Fibroblast of pulmonary artery (primary cell): Measurements from ENCODE around the gene PGS1.

ENCODE experiments used
- DNase-seq: peaks from one replicate; pipeline ENCODE4 v3.0.0-alpha.2; 2010; ENCODE audit warnings: low read depth
- H3K4me3 ChIP-seq: replicated peaks from 2 replicates; pipeline ENCODE4 v1.5.1; 2011; ENCODE audit warnings: low read depth, mild to moderate bottlenecking, control low read depth, low read length, moderate library complexity
- TF ChIP-seq, protein P1 (sequence below): IDR thresholded peaks from 2 replicates; pipeline ENCODE4 v1.5.1; 2011; ENCODE audit warnings: mild to moderate bottlenecking, control low read depth, low read length, inconsistent platforms; ENCODE audit errors: missing control alignments

Gene PGS1

DNA sequence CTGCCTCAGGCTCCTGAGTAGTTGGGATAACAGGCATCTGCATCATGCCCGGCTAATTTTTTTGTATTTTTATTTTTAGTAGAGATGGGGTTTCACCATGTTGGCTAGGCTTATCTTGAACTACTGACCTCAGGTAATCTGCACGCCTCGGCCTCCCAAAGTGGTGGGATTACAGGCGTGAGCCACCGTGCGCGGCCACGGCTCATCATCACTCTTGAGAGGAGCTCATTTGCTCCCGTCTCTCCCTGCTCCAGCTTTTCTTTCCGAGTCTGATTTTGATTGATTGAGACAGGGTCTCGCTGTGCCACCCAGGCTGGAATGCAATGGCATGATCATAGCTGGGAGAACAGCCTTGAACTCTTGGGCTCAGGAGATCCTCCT, 12.6 kb downstream of the PGS1 start:
- TF ChIP-seq, protein P1, sequence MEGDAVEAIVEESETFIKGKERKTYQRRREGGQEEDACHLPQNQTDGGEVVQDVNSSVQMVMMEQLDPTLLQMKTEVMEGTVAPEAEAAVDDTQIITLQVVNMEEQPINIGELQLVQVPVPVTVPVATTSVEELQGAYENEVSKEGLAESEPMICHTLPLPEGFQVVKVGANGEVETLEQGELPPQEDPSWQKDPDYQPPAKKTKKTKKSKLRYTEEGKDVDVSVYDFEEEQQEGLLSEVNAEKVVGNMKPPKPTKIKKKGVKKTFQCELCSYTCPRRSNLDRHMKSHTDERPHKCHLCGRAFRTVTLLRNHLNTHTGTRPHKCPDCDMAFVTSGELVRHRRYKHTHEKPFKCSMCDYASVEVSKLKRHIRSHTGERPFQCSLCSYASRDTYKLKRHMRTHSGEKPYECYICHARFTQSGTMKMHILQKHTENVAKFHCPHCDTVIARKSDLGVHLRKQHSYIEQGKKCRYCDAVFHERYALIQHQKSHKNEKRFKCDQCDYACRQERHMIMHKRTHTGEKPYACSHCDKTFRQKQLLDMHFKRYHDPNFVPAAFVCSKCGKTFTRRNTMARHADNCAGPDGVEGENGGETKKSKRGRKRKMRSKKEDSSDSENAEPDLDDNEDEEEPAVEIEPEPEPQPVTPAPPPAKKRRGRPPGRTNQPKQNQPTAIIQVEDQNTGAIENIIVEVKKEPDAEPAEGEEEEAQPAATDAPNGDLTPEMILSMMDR, result no peak
- no peak overlapping the region for H3K4me3 ChIP-seq
- DNase-seq, result no peak

- no peak overlapping the region for H3K4me3 ChIP-seq
- DNase-seq, result peak; percentile 42
- TF ChIP-seq, protein P1, result no peak
Measured at GRCh38 chr17:78391843-78392242, 13.4 kb downstream of the PGS1 start.

DNA sequence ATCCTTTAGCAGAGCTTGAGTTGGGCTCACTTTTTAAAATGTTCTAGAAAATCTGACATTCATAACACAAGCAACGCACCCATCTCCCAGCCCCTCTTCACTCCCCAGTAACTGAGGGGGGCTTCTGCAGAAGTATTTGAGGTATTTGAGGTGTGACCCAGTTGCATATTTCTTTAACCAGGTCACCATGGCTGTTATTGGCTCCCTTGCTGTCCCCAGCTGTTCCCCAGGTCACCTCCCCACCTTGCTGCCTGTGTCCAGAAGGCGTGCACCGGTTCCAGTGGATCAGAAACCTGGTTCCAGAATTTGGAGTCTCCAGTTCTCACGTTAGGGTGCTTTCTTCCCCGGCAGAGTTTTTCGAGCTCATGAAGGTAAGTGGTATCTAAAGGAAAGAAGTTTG, 13.8 kb downstream of the PGS1 start:
- H3K4me3 ChIP-seq, result no peak overlapping the region
- TF ChIP-seq, protein P1, result no peak
- no peak for DNase-seq

DNA sequence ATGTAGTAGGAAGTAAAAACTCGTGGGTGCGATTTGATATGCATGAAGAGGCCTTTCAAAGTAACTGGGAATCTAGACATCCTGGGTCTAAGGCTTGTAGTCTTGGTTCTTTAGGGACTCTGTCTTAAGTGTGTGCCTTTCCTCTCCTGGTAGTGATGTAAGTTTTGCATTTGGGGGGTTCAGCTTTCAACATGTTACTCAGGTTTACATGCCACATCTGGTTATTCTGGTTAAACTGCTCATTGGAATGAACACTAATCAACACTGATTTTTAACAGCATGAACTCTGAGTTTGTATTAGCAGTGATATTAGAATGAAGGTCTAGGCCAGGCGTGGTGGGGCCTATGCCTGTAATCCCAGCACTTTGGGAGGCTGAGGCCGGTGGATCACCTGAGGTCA, 15.1 kb downstream of the PGS1 start:
- H3K4me3 ChIP-seq, result no peak overlapping the region
- DNase-seq, result no peak
- TF ChIP-seq, protein P1, result no peak

DNA sequence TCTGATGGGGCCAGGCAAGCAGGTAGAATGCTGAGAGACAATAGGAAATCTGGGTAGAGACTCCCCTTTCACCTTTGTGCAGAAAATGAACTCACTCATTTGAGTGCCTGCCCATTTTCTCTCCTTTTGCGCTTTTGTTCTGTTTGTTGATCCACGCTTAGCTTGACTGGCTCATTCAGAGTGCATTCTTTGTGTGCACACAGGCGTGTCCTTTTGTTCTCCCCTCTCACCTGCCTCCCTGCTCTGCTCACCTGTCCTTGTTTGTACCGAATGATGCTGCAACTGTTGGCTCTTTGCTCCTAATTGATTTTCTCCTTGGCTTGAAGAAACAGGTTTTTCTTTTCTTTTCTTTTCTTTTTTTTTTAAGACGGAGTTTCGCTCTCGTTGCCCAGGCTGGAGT, 15.8 kb downstream of the PGS1 start:
- TF ChIP-seq, protein P1, result no peak
- H3K4me3 ChIP-seq, result no peak overlapping the region
- no peak for DNase-seq

DNA sequence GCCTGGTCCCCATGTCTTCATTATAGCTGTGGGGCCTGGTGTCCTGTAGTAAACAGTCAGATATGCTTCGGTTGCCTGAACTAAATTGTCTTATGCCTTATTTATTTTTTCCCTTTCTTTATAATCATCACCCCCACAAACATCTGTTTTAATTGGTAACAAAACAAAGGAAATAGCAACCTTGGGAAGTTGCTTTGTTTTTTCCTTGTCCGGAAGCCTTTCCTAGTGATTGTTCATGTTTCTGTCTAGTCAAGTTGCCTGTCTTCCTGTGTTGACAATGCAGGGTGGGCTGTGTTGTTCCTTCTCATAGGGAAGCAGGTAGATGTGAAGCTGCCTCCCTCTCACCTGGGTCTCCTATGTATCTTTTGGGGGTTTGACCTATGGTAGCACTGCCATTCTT, 16.7 kb downstream of the PGS1 start:
- no peak for DNase-seq
- TF ChIP-seq, protein P1, result no peak
- no peak overlapping the region for H3K4me3 ChIP-seq

GRCh38 chr17:78396441-78397337, 18.2 kb downstream of the PGS1 start:
- H3K4me3 ChIP-seq, result no peak overlapping the region
- TF ChIP-seq, protein P1, result no peak
- peak; percentile 31 for DNase-seq
